CD4-positive, alpha-beta T cell treated with Interferon alpha-2 for 1 hour (primary cell): ENCODE data around the gene PIAS2.
"Not testable (repeated sequence)": the region's sequence is repeated elsewhere in the genome, so short reads cannot be mapped to it uniquely, and the experiment has no call there.

Experiments
- DNase-seq, 2 donors: peaks; one replicate each; pipeline ENCODE4 v3.0.0-alpha.2; 2020 to 2022

The PIAS2 gene

GRCh38 chr18:46903406-46903805, 13.9 kb downstream of the PIAS2 start:
- no peak for DNase-seq

- DNase-seq, result no peak
These were observed 17.9 kb downstream of the PIAS2 start for GRCh38 chr18:46899274-46899948.

GRCh38 chr18:46894124-46894523, 23.2 kb downstream of the PIAS2 start:
- DNase-seq, result no peak

- no peak for DNase-seq
These were observed 23.9 kb downstream of the PIAS2 start for GRCh38 chr18:46893360-46893759.

- no peak for DNase-seq
These were observed 24.5 kb downstream of the PIAS2 start for GRCh38 chr18:46892842-46893241.

GRCh38 chr18:46891742-46892214, 25.5 kb downstream of the PIAS2 start:
- no peak for DNase-seq

- no peak for DNase-seq
These were observed 28.3 kb downstream of the PIAS2 start for GRCh38 chr18:46888965-46889364.

GRCh38 chr18:46886893-46887292, 30.4 kb downstream of the PIAS2 start:
- DNase-seq, result no peak

GRCh38 chr18:46883180-46883579, 34.1 kb downstream of the PIAS2 start:
- DNase-seq, result no peak

GRCh38 chr18:46877329-46877987, 39.8 kb downstream of the PIAS2 start:
- no peak for DNase-seq

GRCh38 chr18:46868169-46868921, 49.0 kb downstream of the PIAS2 start:
- no peak for DNase-seq

- no peak for DNase-seq
These were observed 49.8 kb downstream of the PIAS2 start for GRCh38 chr18:46867367-46868143.

GRCh38 chr18:46866523-46866922, 50.8 kb downstream of the PIAS2 start:
- DNase-seq, result no peak

- DNase-seq, result not testable (repeated sequence)
These were observed 52.1 kb downstream of the PIAS2 start for GRCh38 chr18:46865245-46865644.

GRCh38 chr18:46859855-46860254, 57.5 kb downstream of the PIAS2 start:
- DNase-seq, result no peak

- DNase-seq, result no peak
These were observed 59.0 kb downstream of the PIAS2 start for GRCh38 chr18:46858290-46858689.

- no peak for DNase-seq
These were observed 60.3 kb downstream of the PIAS2 start for GRCh38 chr18:46856973-46857372.

- DNase-seq, result no peak
These were observed 68.3 kb downstream of the PIAS2 start for GRCh38 chr18:46849007-46849406.

- DNase-seq, result no peak
These were observed 73.9 kb downstream of the PIAS2 start for GRCh38 chr18:46843372-46843771.

GRCh38 chr18:46842583-46842982, 74.7 kb downstream of the PIAS2 start:
- no peak for DNase-seq

- DNase-seq, result no peak
These were observed 83.4 kb downstream of the PIAS2 start for GRCh38 chr18:46833899-46834298.

GRCh38 chr18:46832849-46833248, 84.5 kb downstream of the PIAS2 start:
- DNase-seq, result no peak

GRCh38 chr18:46832422-46832821, 84.9 kb downstream of the PIAS2 start:
- not testable (repeated sequence) for DNase-seq
